GM23338 (cell line): ENCODE measurements around the gene KRTAP10-1. TPM values are rescaled to one million over a fixed set of nuclear protein-coding genes. Genes with fewer than 3 reads are reported as not detected.

Experiments
- ATAC-seq: fragments of 200-7000 bp; cut with Tn5 transposase; 3 replicates; pipeline ENCODE4 v1.9.1; 2020
- DNase-seq: peaks from one replicate; pipeline ENCODE4 v3.0.0-alpha.2; 2015; ENCODE audit warnings: low spot score
- H2AFZ ChIP-seq: fragments of 200-600 bp; sonication (generic); 2 replicates; pipeline ENCODE4 v1.8.0; 2016; ENCODE audit warnings: antibody characterized with exemption, mild to moderate bottlenecking, moderate library complexity
- H3F3A ChIP-seq: fragments of 200-600 bp; sonication (generic); replicated peaks from 2 replicates; pipeline ENCODE4 v1.8.0; 2017; ENCODE audit warnings: antibody characterized with exemption, mixed run types, low read depth
- H3K27ac ChIP-seq: fragments of 200-600 bp; sonication (generic); 2 replicates; pipeline ENCODE4 v1.6.1; 2016; ENCODE audit warnings: low read depth
- H3K27me3 ChIP-seq: fragments of 200-600 bp; sonication (generic); 2 replicates; pipeline ENCODE4 v1.8.0; 2016; ENCODE audit warnings: mild to moderate bottlenecking, mixed run types, moderate library complexity; ENCODE audit not compliant: insufficient read depth
- H3K36me3 ChIP-seq: fragments of 200-600 bp; sonication (generic); 2 replicates; pipeline ENCODE4 v1.8.0; 2016; ENCODE audit warnings: mild to moderate bottlenecking; ENCODE audit not compliant: insufficient read depth
- H3K4me1 ChIP-seq: fragments of 200-600 bp; sonication (generic); 2 replicates; pipeline ENCODE4 v1.8.0; 2016; ENCODE audit warnings: mild to moderate bottlenecking, moderate library complexity; ENCODE audit not compliant: insufficient read depth
- H3K4me2 ChIP-seq: fragments of 200-600 bp; sonication (generic); 2 replicates; pipeline ENCODE4 v1.7.1; 2017; ENCODE audit warnings: mixed run types
- H3K4me3 ChIP-seq: fragments of 200-600 bp; sonication (generic); 2 replicates; pipeline ENCODE4 v1.6.1; 2016; ENCODE audit warnings: mixed run types
- H3K79me2 ChIP-seq: fragments of 200-600 bp; sonication (generic); replicated peaks from 2 replicates; pipeline ENCODE4 v1.8.0; 2017; ENCODE audit warnings: mild to moderate bottlenecking; ENCODE audit not compliant: insufficient read depth
- H3K9me2 ChIP-seq: fragments of 200-600 bp; sonication (generic); 2 replicates; pipeline ENCODE4 v1.8.0; 2017; ENCODE audit not compliant: insufficient read depth
- H4K20me1 ChIP-seq: fragments of 200-600 bp; sonication (generic); replicated peaks from 2 replicates; pipeline ENCODE4 v1.8.0; 2017; ENCODE audit warnings: mild to moderate bottlenecking; ENCODE audit not compliant: insufficient read depth
- H3K27ac Mint-ChIP-seq: 2 replicates; pipeline ENCODE4 v1.8.0; 2020; ENCODE audit warnings: inconsistent platforms, mild to moderate bottlenecking, moderate library complexity, mixed read lengths
- H3K27me3 Mint-ChIP-seq: 3 replicates; pipeline ENCODE4 v1.8.0; 2022; ENCODE audit warnings: low read depth, mild to moderate bottlenecking, moderate library complexity, mixed read lengths, inconsistent platforms; ENCODE audit not compliant: insufficient read depth, poor library complexity
- H3K36me3 Mint-ChIP-seq: 3 replicates; pipeline ENCODE4 v1.8.0; 2021; ENCODE audit warnings: low read depth, mild to moderate bottlenecking, inconsistent platforms, moderate library complexity, mixed read lengths
- H3K4me1 Mint-ChIP-seq: 3 replicates; pipeline ENCODE4 v1.8.0; 2020; ENCODE audit warnings: mild to moderate bottlenecking, inconsistent platforms, mixed read lengths
- H3K4me3 Mint-ChIP-seq: 3 replicates; pipeline ENCODE4 v1.8.0; 2021; ENCODE audit warnings: moderate library complexity, mild to moderate bottlenecking, inconsistent platforms, mixed read lengths
- H3K9me3 Mint-ChIP-seq: 3 replicates; pipeline ENCODE4 v1.8.0; 2020; ENCODE audit warnings: moderate library complexity, mild to moderate bottlenecking, inconsistent platforms, mixed read lengths
- CREB1 ChIP-seq: fragments of 250-450 bp; sonication (Bioruptor Pico); IDR thresholded peaks from 2 replicates; pipeline ENCODE4 v1.5.0; 2020; ENCODE audit warnings: low read depth, mild to moderate bottlenecking, moderate library complexity
- EZH2 ChIP-seq: fragments of 200-600 bp; sonication (generic); IDR thresholded peaks from one replicate; pipeline ENCODE4 v1.8.0; 2017; ENCODE audit warnings: antibody characterized with exemption, mild to moderate bottlenecking, low read depth; ENCODE audit not compliant: unreplicated experiment
- REST ChIP-seq: IDR thresholded peaks from one replicate; pipeline ENCODE4 v1.6.1; 2018; ENCODE audit warnings: antibody characterized with exemption; ENCODE audit not compliant: unreplicated experiment
- polyA plus RNA-seq: library from polyadenylated mRNA; unstranded; fragments of >200 nt; fragmentation: Nextera tagmentation; extraction: Ambion mirVana; gene quantifications from 2 replicates; pipeline ENCODE4 v1.2.1, GENCODE V29; 2016
- total RNA-seq: library from RNA; depleted of rRNA; stranded (reverse); fragments of >200 nt; shearing (Covaris generic); gene quantifications from 2 replicates; pipeline ENCODE4 v1.2.3, GENCODE V29; 2014
- TF ChIP-seq, protein P1 (sequence below): fragments of 250-450 bp; sonication (Bioruptor Pico); IDR thresholded peaks from 2 replicates; pipeline ENCODE4 v1.5.0; 2020; ENCODE audit warnings: mild to moderate bottlenecking, moderate library complexity

The KRTAP10-1 gene
- total and polyA plus RNA-seq, 2 experiments from 2014 or later: not detected

- H3K9me2 ChIP-seq: no peaks in the 10 kb centered on the region
- H3K27ac Mint-ChIP-seq: no peak overlapping the region
- TF ChIP-seq, protein P1, sequence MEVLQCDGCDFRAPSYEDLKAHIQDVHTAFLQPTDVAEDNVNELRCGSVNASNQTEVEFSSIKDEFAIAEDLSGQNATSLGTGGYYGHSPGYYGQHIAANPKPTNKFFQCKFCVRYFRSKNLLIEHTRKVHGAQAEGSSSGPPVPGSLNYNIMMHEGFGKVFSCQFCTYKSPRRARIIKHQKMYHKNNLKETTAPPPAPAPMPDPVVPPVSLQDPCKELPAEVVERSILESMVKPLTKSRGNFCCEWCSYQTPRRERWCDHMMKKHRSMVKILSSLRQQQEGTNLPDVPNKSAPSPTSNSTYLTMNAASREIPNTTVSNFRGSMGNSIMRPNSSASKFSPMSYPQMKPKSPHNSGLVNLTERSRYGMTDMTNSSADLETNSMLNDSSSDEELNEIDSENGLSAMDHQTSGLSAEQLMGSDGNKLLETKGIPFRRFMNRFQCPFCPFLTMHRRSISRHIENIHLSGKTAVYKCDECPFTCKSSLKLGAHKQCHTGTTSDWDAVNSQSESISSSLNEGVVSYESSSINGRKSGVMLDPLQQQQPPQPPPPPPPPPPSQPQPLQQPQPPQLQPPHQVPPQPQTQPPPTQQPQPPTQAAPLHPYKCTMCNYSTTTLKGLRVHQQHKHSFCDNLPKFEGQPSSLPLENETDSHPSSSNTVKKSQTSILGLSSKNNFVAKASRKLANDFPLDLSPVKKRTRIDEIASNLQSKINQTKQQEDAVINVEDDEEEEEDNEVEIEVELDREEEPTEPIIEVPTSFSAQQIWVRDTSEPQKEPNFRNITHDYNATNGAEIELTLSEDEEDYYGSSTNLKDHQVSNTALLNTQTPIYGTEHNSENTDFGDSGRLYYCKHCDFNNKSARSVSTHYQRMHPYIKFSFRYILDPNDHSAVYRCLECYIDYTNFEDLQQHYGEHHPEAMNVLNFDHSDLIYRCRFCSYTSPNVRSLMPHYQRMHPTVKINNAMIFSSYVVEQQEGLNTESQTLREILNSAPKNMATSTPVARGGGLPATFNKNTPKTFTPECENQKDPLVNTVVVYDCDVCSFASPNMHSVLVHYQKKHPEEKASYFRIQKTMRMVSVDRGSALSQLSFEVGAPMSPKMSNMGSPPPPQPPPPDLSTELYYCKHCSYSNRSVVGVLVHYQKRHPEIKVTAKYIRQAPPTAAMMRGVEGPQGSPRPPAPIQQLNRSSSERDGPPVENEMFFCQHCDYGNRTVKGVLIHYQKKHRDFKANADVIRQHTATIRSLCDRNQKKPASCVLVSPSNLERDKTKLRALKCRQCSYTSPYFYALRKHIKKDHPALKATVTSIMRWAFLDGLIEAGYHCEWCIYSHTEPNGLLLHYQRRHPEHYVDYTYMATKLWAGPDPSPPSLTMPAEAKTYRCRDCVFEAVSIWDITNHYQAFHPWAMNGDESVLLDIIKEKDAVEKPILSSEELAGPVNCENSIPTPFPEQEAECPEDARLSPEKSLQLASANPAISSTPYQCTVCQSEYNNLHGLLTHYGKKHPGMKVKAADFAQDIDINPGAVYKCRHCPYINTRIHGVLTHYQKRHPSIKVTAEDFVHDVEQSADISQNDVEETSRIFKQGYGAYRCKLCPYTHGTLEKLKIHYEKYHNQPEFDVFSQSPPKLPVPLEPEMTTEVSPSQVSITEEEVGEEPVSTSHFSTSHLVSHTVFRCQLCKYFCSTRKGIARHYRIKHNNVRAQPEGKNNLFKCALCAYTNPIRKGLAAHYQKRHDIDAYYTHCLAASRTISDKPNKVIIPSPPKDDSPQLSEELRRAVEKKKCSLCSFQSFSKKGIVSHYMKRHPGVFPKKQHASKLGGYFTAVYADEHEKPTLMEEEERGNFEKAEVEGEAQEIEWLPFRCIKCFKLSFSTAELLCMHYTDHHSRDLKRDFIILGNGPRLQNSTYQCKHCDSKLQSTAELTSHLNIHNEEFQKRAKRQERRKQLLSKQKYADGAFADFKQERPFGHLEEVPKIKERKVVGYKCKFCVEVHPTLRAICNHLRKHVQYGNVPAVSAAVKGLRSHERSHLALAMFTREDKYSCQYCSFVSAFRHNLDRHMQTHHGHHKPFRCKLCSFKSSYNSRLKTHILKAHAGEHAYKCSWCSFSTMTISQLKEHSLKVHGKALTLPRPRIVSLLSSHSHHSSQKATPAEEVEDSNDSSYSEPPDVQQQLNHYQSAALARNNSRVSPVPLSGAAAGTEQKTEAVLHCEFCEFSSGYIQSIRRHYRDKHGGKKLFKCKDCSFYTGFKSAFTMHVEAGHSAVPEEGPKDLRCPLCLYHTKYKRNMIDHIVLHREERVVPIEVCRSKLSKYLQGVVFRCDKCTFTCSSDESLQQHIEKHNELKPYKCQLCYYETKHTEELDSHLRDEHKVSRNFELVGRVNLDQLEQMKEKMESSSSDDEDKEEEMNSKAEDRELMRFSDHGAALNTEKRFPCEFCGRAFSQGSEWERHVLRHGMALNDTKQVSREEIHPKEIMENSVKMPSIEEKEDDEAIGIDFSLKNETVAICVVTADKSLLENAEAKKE (CRISPR knock-in tag): no peak
- peak; percentile 49 for TF ChIP-seq REST
- TF ChIP-seq CREB1: no peak
- TF ChIP-seq EZH2: no peak
- H4K20me1 ChIP-seq: peaks cover 5% of the 10 kb centered on the region; the same call in 1 of the 2 replicates
- H3K36me3 Mint-ChIP-seq: peaks cover 7% of the 10 kb centered on the region
- H3K27ac ChIP-seq: no peak overlapping the region
- H3K4me3 Mint-ChIP-seq: no peak overlapping the region
- no peaks in the 10 kb centered on the region for H3K27me3 ChIP-seq
- no peak overlapping the region for H2AFZ ChIP-seq
- H3K4me2 ChIP-seq: no peak overlapping the region
- H3K36me3 ChIP-seq: no peaks in the 10 kb centered on the region
- peaks cover 5% of the 10 kb centered on the region for H3K9me3 Mint-ChIP-seq
- no peak overlapping the region for H3K4me3 ChIP-seq
- H3K79me2 ChIP-seq: no peaks in the 10 kb centered on the region
- ATAC-seq (peak; percentile 55), DNase-seq (no peak)
- H3K4me1 Mint-ChIP-seq: peaks cover 24% of the 10 kb centered on the region
- peaks cover 6% of the 10 kb centered on the region; the same call in 1 of the 2 replicates for H3K4me1 ChIP-seq
- peaks cover 8% of the 10 kb centered on the region for H3K27me3 Mint-ChIP-seq
- no peaks in the 10 kb centered on the region for H3F3A ChIP-seq
Observed at GRCh38 chr21:44499631-44500030, 40.4 kb downstream of the KRTAP10-1 start.
